ENCODE measurements around the gene HESX1. TPM values are rescaled to one million over a fixed set of nuclear protein-coding genes. Genes with fewer than 3 reads are reported as not detected.

Gene HESX1
- total and polyA plus RNA-seq, 2 of the 13 experiments (the other 11 are each of a cell fraction or from before 2014, with no cell fraction given) = 0.57 to 0.75 TPM

DNA sequence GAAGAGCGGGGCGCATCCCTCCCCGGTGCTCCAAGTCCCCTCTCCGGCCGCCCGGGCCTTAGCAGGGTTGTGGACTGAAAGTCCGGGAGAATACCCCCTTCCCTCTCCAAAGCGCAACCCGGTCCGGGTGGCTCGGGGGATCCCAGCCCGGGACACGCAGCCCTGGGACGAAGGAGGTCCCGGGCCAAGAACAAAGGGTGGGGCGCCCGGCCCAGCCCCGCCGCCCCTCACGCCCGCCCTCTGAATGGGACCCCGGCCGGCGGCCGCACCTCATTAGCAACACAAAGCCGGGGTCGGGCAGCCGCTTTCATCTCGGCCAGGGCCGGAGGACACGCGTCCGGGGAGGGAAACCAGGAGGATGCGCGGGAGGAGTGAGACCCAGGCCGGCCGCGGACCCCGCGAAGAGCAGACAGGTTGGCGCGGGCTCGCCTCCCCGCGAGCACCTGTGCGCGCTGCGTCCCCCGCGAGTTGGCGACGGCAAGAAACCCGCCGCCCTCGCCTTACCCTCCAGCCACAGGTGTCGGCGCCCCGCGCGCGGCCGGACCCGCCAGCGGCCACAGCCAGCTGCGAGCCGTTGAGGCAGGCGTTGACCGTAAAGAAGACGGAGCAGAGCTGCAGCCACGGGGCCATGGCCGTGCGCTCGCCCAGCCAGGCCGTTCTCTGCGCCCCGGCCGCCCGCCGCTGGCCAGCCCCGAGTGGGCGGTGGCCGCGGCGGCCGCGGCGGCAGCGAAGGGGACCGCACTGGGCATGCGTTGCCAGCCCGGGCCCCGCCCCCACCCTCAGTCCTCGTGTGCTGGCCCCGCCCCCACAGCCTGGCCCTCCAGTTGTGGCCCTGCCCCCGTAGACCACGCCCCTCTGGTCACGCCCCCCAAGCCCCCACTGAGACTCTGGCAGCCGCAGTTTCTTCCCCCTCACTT lies 34.9 kb downstream of the HESX1 start, which contains the start of gene IL17RD (continued):
- TF ChIP-seq, protein P1, sequence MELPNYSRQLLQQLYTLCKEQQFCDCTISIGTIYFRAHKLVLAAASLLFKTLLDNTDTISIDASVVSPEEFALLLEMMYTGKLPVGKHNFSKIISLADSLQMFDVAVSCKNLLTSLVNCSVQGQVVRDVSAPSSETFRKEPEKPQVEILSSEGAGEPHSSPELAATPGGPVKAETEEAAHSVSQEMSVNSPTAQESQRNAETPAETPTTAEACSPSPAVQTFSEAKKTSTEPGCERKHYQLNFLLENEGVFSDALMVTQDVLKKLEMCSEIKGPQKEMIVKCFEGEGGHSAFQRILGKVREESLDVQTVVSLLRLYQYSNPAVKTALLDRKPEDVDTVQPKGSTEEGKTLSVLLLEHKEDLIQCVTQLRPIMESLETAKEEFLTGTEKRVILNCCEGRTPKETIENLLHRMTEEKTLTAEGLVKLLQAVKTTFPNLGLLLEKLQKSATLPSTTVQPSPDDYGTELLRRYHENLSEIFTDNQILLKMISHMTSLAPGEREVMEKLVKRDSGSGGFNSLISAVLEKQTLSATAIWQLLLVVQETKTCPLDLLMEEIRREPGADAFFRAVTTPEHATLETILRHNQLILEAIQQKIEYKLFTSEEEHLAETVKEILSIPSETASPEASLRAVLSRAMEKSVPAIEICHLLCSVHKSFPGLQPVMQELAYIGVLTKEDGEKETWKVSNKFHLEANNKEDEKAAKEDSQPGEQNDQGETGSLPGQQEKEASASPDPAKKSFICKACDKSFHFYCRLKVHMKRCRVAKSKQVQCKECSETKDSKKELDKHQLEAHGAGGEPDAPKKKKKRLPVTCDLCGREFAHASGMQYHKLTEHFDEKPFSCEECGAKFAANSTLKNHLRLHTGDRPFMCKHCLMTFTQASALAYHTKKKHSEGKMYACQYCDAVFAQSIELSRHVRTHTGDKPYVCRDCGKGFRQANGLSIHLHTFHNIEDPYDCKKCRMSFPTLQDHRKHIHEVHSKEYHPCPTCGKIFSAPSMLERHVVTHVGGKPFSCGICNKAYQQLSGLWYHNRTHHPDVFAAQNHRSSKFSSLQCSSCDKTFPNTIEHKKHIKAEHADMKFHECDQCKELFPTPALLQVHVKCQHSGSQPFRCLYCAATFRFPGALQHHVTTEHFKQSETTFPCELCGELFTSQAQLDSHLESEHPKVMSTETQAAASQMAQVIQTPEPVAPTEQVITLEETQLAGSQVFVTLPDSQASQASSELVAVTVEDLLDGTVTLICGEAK (IDR thresholded peaks at IDR 0.05) = no peak
- TF ChIP-seq, protein P1 (CRISPR knock-in tag; IDR thresholded peaks at IDR 0.05) = peak; percentile 28; the same call in 1 of the 2 replicates
- no peak for TF ChIP-seq ZNF577 (CRISPR knock-in tag; IDR thresholded peaks at IDR 0.05; ENCODE audit: borderline replicate concordance, low read depth)
- peak; percentile 72; the same call in 1 of the 2 replicates for TF ChIP-seq EED (CRISPR knock-in tag; IDR thresholded peaks at IDR 0.05)
- no peak for TF ChIP-seq ZNF775 (CRISPR knock-in tag; IDR thresholded peaks at IDR 0.05; ENCODE audit: borderline replicate concordance)
- TF ChIP-seq MAFK (conservative IDR thresholded peaks at IDR 0.05 in 1 of 2, IDR thresholded peaks at IDR 0.05 in 1 of 2; ENCODE audit: low read length in 2 of 2) = no peak
- TF ChIP-seq, protein P2, sequence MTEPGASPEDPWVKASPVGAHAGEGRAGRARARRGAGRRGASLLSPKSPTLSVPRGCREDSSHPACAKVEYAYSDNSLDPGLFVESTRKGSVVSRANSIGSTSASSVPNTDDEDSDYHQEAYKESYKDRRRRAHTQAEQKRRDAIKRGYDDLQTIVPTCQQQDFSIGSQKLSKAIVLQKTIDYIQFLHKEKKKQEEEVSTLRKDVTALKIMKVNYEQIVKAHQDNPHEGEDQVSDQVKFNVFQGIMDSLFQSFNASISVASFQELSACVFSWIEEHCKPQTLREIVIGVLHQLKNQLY (CRISPR knock-in tag; IDR thresholded peaks at IDR 0.05) = no peak
- TF ChIP-seq HDAC6 (IDR thresholded peaks at IDR 0.05; ENCODE audit: low read depth, low read length) = no peak
- TF ChIP-seq ZFP37 (CRISPR knock-in tag; IDR thresholded peaks at IDR 0.05; ENCODE audit: borderline replicate concordance) = no peak
- TF ChIP-seq RARG (CRISPR knock-in tag; IDR thresholded peaks at IDR 0.05; ENCODE audit: low read depth) = no peak
- TF ChIP-seq ZNF180 (CRISPR knock-in tag; IDR thresholded peaks at IDR 0.05; ENCODE audit: borderline replicate concordance, low read depth) = no peak
